Osteocyte (in vitro differentiated cells): ENCODE measurements around the gene NXT2. TPM values are rescaled to one million over a fixed set of nuclear protein-coding genes. Genes with fewer than 3 reads are reported as not detected.

Experiments used
- DNase-seq: peaks from one replicate; pipeline ENCODE4 v3.0.0; 2021; ENCODE audit warnings: mixed read lengths; ENCODE audit not compliant: unreplicated experiment; ENCODE audit errors: extremely low spot score
- H3K27ac Mint-ChIP-seq: one replicate; pipeline ENCODE4 v1.8.0; 2021; ENCODE audit warnings: mild to moderate bottlenecking, mixed read lengths; ENCODE audit not compliant: unreplicated experiment
- H3K27me3 Mint-ChIP-seq: one replicate; pipeline ENCODE4 v1.8.0; 2021; ENCODE audit warnings: mixed read lengths; ENCODE audit not compliant: unreplicated experiment
- H3K36me3 Mint-ChIP-seq: one replicate; pipeline ENCODE4 v1.8.0; 2021; ENCODE audit warnings: mixed read lengths; ENCODE audit not compliant: unreplicated experiment
- H3K4me1 Mint-ChIP-seq: one replicate; pipeline ENCODE4 v1.8.0; 2021; ENCODE audit warnings: mixed read lengths; ENCODE audit not compliant: unreplicated experiment
- H3K4me3 Mint-ChIP-seq: one replicate; pipeline ENCODE4 v1.8.0; 2021; ENCODE audit warnings: mild to moderate bottlenecking, moderate library complexity, mixed read lengths; ENCODE audit not compliant: unreplicated experiment
- H3K9me3 Mint-ChIP-seq: one replicate; pipeline ENCODE4 v1.8.0; 2021; ENCODE audit warnings: mixed read lengths; ENCODE audit not compliant: unreplicated experiment
- long read RNA-seq: library from polyadenylated mRNA; unstranded; transcript quantifications from one replicate; pipeline ENCODE4 v2.0.0, GENCODE V29; 2021
- total RNA-seq: library from RNA; stranded (reverse); gene quantifications from 2 replicates; pipeline ENCODE4 v1.2.1, GENCODE V29; 2021
- TF ChIP-seq, protein P1 (sequence below): fragments of 200-600 bp; sonication (generic); IDR thresholded peaks from 2 replicates; pipeline ENCODE4 v1.5.0; 2021; ENCODE audit warnings: antibody characterized with exemption, mild to moderate bottlenecking, moderate library complexity

NXT2 gene
- total RNA-seq: 13.2 and 13.8 TPM in 2 replicates
- long read RNA-seq, transcript NXT2-202 (4 exons, 1,085 nt): major isoform, 82 of 122 reads
- long read RNA-seq, transcript NXT2-203 (4 exons, 2,562 nt): minor isoform, 30 of 122 reads
- long read RNA-seq, partial matches to known transcripts: 3 of 122 reads
- long read RNA-seq, other reads (novel, unspliced or antisense): 7 of 122 reads

DNA sequence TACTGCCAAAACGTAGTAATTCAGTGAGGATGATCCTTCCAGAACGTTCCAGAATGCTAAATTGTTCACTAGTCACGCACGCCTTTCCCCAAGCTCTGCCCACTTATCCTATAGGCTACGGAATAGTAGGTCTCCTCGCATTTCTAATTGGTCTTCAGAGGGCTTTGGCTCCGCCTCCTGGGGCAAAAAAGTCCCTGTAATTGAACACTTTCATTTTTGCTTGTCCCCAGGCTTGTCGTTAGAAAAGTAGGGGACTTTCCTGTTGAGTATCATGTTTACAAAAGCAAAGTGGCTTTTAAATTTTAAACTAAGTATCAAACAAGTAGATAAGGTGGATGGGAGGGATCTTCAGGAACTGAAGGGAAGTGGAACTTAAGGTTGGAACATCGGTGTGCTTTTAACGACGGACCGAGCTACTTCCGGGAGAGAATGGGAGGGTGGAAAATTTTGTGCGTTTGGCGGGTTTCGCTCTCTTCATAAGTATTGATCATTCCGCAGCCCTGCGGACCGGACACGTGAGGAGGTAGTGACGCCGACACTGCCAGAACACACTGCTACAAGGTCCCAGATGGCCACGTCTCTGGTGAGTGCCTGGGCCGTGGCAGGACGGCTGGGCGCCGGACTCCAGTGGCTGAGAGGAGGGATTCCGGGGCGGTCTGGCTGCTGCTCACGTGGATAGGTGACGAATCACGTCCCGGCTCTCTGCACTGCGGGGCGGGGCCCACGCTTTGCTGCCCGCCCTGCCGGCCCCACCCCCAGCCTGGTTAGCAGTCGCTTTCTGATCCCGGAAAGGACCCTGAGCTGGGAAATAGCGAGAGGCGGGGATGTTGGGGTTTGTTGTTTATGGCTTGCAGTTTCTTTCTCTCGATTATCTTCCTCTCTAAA, at the start of gene NXT2:
TSS of gene NXT2 (plus strand) at position 406 of the 885 bp plus-strand sequence. CDS start at position 569, 163 bp downstream.
- TF ChIP-seq, protein P1, sequence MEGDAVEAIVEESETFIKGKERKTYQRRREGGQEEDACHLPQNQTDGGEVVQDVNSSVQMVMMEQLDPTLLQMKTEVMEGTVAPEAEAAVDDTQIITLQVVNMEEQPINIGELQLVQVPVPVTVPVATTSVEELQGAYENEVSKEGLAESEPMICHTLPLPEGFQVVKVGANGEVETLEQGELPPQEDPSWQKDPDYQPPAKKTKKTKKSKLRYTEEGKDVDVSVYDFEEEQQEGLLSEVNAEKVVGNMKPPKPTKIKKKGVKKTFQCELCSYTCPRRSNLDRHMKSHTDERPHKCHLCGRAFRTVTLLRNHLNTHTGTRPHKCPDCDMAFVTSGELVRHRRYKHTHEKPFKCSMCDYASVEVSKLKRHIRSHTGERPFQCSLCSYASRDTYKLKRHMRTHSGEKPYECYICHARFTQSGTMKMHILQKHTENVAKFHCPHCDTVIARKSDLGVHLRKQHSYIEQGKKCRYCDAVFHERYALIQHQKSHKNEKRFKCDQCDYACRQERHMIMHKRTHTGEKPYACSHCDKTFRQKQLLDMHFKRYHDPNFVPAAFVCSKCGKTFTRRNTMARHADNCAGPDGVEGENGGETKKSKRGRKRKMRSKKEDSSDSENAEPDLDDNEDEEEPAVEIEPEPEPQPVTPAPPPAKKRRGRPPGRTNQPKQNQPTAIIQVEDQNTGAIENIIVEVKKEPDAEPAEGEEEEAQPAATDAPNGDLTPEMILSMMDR: no peak

DNA sequence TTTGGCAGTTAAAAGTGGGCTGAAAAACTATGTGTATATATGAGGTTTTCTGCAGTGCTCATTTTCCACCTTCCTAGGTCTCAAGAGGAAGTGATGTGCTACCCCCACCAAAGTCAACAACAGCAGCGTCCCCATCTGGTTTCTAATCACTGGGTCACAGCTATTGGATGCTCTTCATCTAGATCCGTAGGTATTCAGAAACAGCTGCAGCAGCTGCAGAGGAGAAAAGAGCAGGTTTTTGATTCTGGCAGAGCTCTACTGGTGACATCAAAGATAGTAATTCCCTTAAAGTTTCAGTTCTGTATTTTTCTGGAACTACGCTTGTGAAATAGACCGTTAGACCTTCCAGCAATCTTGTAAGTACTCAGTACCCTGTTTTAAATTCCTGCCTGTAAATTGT, 49.0 kb upstream of the NXT2 start:
- Mint-ChIP-seq H3K4me1 (no peaks in the 10 kb centered on the region), H3K27me3 (peaks cover 29% of the 10 kb centered on the region), H3K27ac (no peak overlapping the region), H3K4me3 (no peak overlapping the region), H3K9me3 (no peaks in the 10 kb centered on the region), H3K36me3 (no peaks in the 10 kb centered on the region)
- no peak for DNase-seq
- TF ChIP-seq, protein P1: no peak

More for the DNA sequence above, at the start of gene NXT2:
- peak within 1 kb of the TSS; percentile 95 for H3K4me3 Mint-ChIP-seq
- H3K9me3 Mint-ChIP-seq: no peaks in the 10 kb centered on the region
- peak; percentile 98 for DNase-seq
- H3K36me3 Mint-ChIP-seq: no peaks in the 10 kb centered on the region
- H3K27me3 Mint-ChIP-seq: peaks cover 5% of the 10 kb centered on the region
- peak within 1 kb of the TSS; percentile 100 for H3K27ac Mint-ChIP-seq
- peaks cover 14% of the 10 kb centered on the region for H3K4me1 Mint-ChIP-seq

DNA sequence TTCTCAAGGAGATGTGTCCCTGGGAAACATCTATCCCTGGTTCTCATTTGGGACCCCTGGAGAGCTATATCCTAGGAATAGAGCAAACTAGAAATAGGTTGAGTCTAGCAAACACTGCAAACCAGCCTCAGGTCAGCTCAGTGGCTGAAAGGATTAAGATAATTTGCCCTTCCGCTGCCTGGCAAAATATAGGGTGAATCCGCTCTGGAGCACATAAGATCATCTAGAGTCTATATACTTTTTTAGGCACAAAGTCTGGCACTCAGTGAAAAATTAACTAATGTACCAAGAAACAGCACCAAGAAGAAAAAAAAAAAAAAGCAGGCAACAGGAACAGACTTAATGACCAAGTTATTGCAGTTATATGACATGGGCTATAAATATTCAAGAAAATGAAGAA, 47.5 kb upstream of the NXT2 start:
- H3K36me3 Mint-ChIP-seq: no peaks in the 10 kb centered on the region
- no peak for DNase-seq
- H3K4me1 Mint-ChIP-seq: no peaks in the 10 kb centered on the region
- no peak overlapping the region for H3K4me3 Mint-ChIP-seq
- peaks cover 38% of the 10 kb centered on the region for H3K27me3 Mint-ChIP-seq
- TF ChIP-seq, protein P1: no peak
- no peaks in the 10 kb centered on the region for H3K9me3 Mint-ChIP-seq
- no peak overlapping the region for H3K27ac Mint-ChIP-seq

DNA sequence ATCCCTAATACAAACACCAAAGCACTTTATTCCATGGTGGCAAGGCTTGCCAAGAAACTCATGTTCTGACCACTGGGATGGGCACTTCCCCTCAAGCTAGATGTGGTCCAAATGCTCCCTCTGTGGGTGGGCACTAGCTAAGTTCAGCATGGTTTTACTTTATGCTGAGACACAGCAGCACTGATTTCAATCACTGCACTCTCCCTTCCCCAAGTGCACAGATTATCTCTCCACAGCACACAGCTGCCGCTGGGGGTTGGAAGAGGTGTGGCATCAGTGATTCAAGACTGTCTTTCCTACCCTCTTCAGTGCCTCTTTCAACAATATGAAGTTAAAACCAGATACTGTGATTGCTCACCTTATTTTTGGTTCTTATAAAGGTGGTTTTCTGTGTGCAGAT, 38.2 kb upstream of the NXT2 start:
- Mint-ChIP-seq H3K27me3 (peaks cover 50% of the 10 kb centered on the region), H3K27ac (no peak overlapping the region), H3K9me3 (no peaks in the 10 kb centered on the region), H3K4me3 (no peak overlapping the region), H3K4me1 (no peaks in the 10 kb centered on the region), H3K36me3 (no peaks in the 10 kb centered on the region)
- DNase-seq: no peak
- TF ChIP-seq, protein P1: no peak

DNA sequence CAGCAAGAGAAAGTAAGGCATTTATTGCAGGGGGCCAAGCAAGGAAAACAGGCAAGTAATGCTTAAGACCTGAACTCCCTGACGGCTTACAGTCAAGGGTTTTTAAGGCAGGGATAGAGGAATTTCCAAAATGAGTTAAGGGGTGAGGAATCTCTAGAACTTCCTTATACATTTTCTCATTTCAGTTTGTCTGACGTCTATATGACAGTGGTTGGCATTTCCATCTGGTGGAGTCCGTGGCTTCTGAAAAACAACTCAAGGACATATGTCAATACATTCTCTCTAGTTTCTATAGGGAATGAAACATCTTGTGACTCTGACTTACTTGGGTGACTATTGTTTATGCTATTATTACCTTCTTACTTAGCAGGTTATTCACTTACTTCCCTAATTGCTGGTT, 35.5 kb upstream of the NXT2 start:
- no peaks in the 10 kb centered on the region for H3K36me3 Mint-ChIP-seq
- no peak overlapping the region for H3K27ac Mint-ChIP-seq
- no peak overlapping the region for H3K4me3 Mint-ChIP-seq
- H3K9me3 Mint-ChIP-seq: no peaks in the 10 kb centered on the region
- peaks cover 37% of the 10 kb centered on the region for H3K27me3 Mint-ChIP-seq
- DNase-seq: no peak
- no peaks in the 10 kb centered on the region for H3K4me1 Mint-ChIP-seq
- TF ChIP-seq, protein P1: no peak
